ENCODE data around the gene CLRN2. TPM values are rescaled to one million over a fixed set of nuclear protein-coding genes. Genes with fewer than 3 reads are reported as not detected.

CLRN2 gene
- total RNA-seq, 3 donors from 2014 or later = not detected

GRCh38 chr4:17545374-17546140 is 30.6 kb downstream of the CLRN2 start:
- H3K27ac ChIP-seq = no peak overlapping the region
- no peak overlapping the region for H3K4me3 ChIP-seq
- no peaks in the 10 kb centered on the region for H3K4me1 ChIP-seq
- TF ChIP-seq, protein P1, sequence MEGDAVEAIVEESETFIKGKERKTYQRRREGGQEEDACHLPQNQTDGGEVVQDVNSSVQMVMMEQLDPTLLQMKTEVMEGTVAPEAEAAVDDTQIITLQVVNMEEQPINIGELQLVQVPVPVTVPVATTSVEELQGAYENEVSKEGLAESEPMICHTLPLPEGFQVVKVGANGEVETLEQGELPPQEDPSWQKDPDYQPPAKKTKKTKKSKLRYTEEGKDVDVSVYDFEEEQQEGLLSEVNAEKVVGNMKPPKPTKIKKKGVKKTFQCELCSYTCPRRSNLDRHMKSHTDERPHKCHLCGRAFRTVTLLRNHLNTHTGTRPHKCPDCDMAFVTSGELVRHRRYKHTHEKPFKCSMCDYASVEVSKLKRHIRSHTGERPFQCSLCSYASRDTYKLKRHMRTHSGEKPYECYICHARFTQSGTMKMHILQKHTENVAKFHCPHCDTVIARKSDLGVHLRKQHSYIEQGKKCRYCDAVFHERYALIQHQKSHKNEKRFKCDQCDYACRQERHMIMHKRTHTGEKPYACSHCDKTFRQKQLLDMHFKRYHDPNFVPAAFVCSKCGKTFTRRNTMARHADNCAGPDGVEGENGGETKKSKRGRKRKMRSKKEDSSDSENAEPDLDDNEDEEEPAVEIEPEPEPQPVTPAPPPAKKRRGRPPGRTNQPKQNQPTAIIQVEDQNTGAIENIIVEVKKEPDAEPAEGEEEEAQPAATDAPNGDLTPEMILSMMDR (IDR thresholded peaks at IDR 0.05) = no peak
- TF ChIP-seq POLR2AphosphoS5 (IDR thresholded peaks at IDR 0.05) = no peak
- no peak for TF ChIP-seq POLR2A (IDR thresholded peaks at IDR 0.05)
- no peaks in the 10 kb centered on the region for H3K9me3 ChIP-seq
- DNase-seq (ENCODE audit: low spot score in 2 of 2) = no peak
- no peaks in the 10 kb centered on the region for H3K36me3 ChIP-seq
- no peaks in the 10 kb centered on the region for H3K27me3 ChIP-seq
- intact Hi-C loops (cut with DNase I; ENCODE audit: low total_unique reads) = loop anchor here (1.0 kb wide), 1 partner anchor 21 kb away; no protein-coding TSS in a partner anchor

GRCh38 chr4:17546222-17546621 is 31.3 kb downstream of the CLRN2 start:
- intact Hi-C loops (cut with DNase I; ENCODE audit: low total_unique reads) = loop anchor here (1.0 kb wide), 1 partner anchor 22 kb away; no protein-coding TSS in a partner anchor
- no peaks in the 10 kb centered on the region for H3K36me3 ChIP-seq
- TF ChIP-seq, protein P1 (IDR thresholded peaks at IDR 0.05) = no peak
- TF ChIP-seq POLR2AphosphoS5 (IDR thresholded peaks at IDR 0.05) = no peak
- TF ChIP-seq POLR2A (IDR thresholded peaks at IDR 0.05) = no peak
- no peak overlapping the region for H3K4me3 ChIP-seq
- DNase-seq (ENCODE audit: low spot score in 2 of 2) = no peak
- H3K27ac ChIP-seq = no peak overlapping the region
- H3K9me3 ChIP-seq = no peaks in the 10 kb centered on the region
- H3K4me1 ChIP-seq = no peaks in the 10 kb centered on the region
- H3K27me3 ChIP-seq = no peaks in the 10 kb centered on the region

DNA sequence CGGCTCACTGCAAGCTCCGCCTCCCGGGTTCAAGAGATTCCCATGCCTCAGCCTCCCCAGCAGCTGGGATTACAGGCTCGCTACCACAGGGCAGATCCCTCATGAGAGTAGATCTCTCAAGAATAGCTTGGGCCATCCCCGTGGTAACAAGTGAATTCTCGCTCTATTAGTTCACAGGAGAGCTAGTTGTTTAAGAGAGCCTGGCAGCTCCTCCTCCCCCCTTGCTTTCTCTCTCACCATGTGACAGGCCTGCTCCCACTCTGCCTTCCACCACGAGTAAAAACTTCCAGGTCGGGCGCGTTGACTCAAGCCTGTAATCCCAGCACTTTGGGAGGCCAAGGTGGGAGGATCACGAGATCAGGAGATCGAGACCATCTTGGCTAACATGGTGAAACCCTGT is 31.7 kb downstream of the CLRN2 start:
- no peaks in the 10 kb centered on the region for H3K27me3 ChIP-seq
- H3K9me3 ChIP-seq = no peaks in the 10 kb centered on the region
- TF ChIP-seq, protein P1 (IDR thresholded peaks at IDR 0.05) = no peak
- TF ChIP-seq POLR2AphosphoS5 (IDR thresholded peaks at IDR 0.05) (no peak), POLR2A (IDR thresholded peaks at IDR 0.05) (no peak)
- no peaks in the 10 kb centered on the region for H3K36me3 ChIP-seq
- no peaks in the 10 kb centered on the region for H3K4me1 ChIP-seq
- H3K4me3 ChIP-seq = no peak overlapping the region
- no peak for DNase-seq (ENCODE audit: low spot score in 2 of 2)
- no peak overlapping the region for H3K27ac ChIP-seq
- intact Hi-C loops (cut with DNase I; ENCODE audit: low total_unique reads) = loop anchor here (1.0 kb wide), 1 partner anchor 22 kb away; no protein-coding TSS in a partner anchor

DNA sequence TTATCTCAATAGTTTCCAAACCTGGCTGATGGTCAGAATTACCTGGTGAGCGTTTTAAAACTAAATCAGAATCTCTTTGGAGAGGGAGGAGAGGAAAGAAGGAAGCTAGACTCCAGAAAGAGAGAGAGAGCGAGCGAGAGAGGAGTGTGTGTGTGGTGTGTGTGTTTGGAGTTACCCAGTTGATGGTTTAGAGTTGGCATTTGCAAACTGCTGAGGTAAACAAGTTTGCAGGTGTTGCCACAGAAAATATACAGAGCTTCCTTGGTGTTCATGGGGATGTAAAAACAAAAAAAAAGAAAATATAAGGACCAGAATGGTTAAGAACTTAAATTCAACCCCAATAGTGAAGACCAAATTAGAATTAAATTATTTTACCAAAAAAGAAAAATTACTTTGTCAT is 35.6 kb downstream of the CLRN2 start:
- no peak for TF ChIP-seq POLR2A (IDR thresholded peaks at IDR 0.05)
- no peak for TF ChIP-seq POLR2AphosphoS5 (IDR thresholded peaks at IDR 0.05)
- TF ChIP-seq, protein P1 (IDR thresholded peaks at IDR 0.05) = no peak
- Histone ChIP-seq H3K27me3 (no peaks in the 10 kb centered on the region), H3K4me3 (no peak overlapping the region), H3K9me3 (no peaks in the 10 kb centered on the region), H3K4me1 (no peaks in the 10 kb centered on the region), H3K27ac (no peak overlapping the region), H3K36me3 (no peaks in the 10 kb centered on the region)
- DNase-seq (ENCODE audit: low spot score in 2 of 2) = no peak
- intact Hi-C loops (cut with DNase I; ENCODE audit: low total_unique reads) = no loop called here

DNA sequence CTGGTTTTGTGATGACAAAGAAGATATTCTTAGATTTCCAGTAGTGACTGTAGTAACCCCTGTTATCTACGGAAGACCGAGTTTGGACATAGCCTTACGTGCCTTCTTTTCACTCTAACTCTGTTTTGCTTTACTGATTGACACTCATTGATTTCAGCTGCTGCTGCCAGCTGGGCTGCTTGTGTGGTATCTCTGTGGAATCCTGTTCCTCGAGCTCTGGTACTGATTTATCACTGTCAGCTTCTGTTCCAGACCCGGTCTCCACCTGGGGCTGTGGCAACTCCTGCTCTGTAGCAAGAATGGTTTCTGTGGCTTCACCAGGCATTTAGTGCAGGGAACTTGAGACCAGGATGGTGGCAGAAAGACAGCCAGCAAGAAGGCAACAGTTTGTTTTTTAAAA is 37.5 kb downstream of the CLRN2 start:
- DNase-seq (ENCODE audit: low spot score in 2 of 2) = no peak
- intact Hi-C loops (cut with DNase I; ENCODE audit: low total_unique reads) = no loop called here
- Histone ChIP-seq H3K36me3 (no peaks in the 10 kb centered on the region), H3K27me3 (peaks cover 0 to 2% of the 10 kb centered on the region in 2 donors), H3K4me3 (no peak overlapping the region), H3K9me3 (no peaks in the 10 kb centered on the region), H3K27ac (no peak overlapping the region), H3K4me1 (no peaks in the 10 kb centered on the region)
- TF ChIP-seq, protein P1 (IDR thresholded peaks at IDR 0.05) = no peak
- TF ChIP-seq POLR2AphosphoS5 (IDR thresholded peaks at IDR 0.05) (no peak), POLR2A (IDR thresholded peaks at IDR 0.05) (no peak)
